ENCODE data around the gene FANCE.
"Not testable (repeated sequence)": the region's sequence is repeated elsewhere in the genome, so short reads cannot be mapped to it uniquely, and the experiment has no call there.

Gene FANCE

DNA sequence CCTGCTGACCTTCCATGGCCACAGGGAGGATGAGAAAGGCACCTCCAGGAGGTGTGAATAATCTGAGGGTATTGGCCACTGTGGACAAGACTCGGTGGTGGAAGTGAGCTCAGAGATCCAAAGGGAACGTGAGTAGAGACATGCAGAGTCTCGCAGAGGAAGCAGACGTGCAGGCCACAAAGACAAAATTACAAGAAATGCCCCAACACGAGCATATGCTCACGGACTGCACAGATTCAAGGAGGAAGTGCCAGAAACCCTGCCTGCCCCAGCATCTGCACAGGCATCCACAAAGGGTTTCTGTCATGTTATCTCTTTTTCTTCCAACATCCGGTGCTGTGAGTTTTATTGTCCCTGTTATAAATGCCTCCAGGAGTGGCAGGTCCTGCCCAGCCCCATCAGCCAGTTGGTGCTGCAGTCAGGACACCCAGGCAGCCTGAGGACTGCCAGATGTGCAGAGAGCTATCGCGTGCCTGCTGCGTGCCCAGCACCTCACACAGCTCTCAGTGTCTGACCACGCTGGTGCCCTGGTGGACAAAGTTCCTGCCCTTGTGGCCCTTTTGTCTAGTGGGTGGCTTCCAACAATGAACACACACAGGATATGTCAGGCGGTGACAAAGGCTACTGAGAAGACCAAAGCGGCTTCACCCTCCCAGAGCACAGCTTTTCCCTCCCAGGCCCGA, 34.0 kb upstream of the FANCE start:
- H3K27ac ChIP-seq (ENCODE audit: low read depth, low read length) = no peak overlapping the region
- no peak overlapping the region for H3K9ac ChIP-seq (ENCODE audit: low read length)
- H3K4me3 ChIP-seq (ENCODE audit: low read length) = no peak overlapping the region
- no peaks in the 10 kb centered on the region for H3K27me3 ChIP-seq (ENCODE audit: control insufficient read depth, insufficient read depth, low read length)
- H3K4me1 ChIP-seq (ENCODE audit: control insufficient read depth, insufficient read depth, low read length) = peaks cover 4% of the 10 kb centered on the region
- peaks cover 9% of the 10 kb centered on the region for H3K36me3 ChIP-seq (ENCODE audit: control insufficient read depth, insufficient read depth, low read length)

DNA sequence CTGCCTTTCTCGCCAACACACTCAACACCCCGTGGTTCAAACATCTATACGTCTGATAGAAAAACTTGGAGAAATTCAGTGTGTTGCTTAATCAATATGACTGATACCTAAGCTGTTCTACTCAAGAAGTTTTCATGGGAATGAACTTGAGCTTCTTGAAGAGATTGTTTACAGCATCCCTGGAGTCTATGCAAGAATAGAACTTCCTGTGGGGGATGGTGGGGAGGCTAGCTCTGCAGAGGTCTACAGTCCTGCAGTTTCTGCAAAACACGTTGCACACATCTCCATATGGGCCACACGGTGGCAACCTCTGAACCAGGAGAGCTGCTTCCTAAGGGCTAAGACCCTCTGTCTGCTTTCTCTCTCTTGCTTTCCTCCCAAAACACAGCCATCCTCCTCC, 32.7 kb upstream of the FANCE start:
- Histone ChIP-seq H3K27ac (ENCODE audit: low read depth, low read length) (no peak overlapping the region), H3K4me1 (ENCODE audit: control insufficient read depth, insufficient read depth, low read length) (peaks cover 4% of the 10 kb centered on the region), H3K36me3 (ENCODE audit: control insufficient read depth, insufficient read depth, low read length) (peaks cover 12% of the 10 kb centered on the region)

DNA sequence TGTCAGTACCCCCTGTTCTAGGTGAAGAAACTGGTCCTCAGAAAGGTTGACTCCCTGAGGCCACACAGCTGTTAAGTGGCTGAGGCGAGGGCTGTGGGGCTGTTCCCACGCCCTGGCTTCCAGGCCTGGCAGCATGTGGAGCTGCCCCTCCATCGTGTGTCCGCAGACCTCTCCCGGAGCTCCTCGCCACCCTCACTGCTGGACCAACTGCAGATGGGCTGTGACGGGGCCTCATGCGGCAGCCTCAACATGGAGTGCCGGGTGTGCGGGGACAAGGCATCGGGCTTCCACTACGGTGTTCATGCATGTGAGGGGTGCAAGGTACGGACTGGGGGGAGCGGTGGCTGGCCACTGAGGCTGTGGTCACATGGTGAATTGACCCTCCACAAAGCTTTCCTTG, 32.2 kb upstream of the FANCE start:
- H3K36me3 ChIP-seq (ENCODE audit: control insufficient read depth, insufficient read depth, low read length) = peaks cover 16% of the 10 kb centered on the region
- no peak overlapping the region for H3K27ac ChIP-seq (ENCODE audit: low read depth, low read length)
- H3K9ac ChIP-seq (ENCODE audit: low read length) = no peak overlapping the region
- peaks cover under 1% of the 10 kb centered on the region for H3K4me1 ChIP-seq (ENCODE audit: control insufficient read depth, insufficient read depth, low read length)
- no peak overlapping the region for H3K4me3 ChIP-seq (ENCODE audit: low read length)
- no peaks in the 10 kb centered on the region for H3K27me3 ChIP-seq (ENCODE audit: control insufficient read depth, insufficient read depth, low read length)

More for the DNA sequence above, 32.7 kb upstream of the FANCE start:
- H3K4me3 ChIP-seq (ENCODE audit: low read length) = no peak overlapping the region
- no peaks in the 10 kb centered on the region for H3K27me3 ChIP-seq (ENCODE audit: control insufficient read depth, insufficient read depth, low read length)
- no peak overlapping the region for H3K9ac ChIP-seq (ENCODE audit: low read length)

DNA sequence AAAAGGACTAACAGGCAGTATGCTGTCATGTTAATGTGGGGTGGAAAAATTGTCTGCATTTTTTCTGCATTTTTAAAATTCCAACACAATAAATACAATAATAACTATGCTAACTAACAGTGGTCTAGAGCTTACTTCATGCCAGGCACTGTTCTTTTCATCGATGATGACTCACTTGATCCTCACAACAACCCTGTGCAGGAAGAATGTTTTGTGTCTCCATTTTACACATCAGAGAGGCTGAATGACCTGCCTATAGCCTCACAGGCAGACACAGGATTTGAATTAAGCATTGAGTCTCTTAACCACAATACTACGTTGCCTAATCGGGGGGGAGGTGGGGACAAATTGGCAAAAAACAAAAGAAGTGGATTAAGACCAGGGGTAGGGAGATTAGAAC, 26.9 kb upstream of the FANCE start:
- H3K4me1 ChIP-seq (ENCODE audit: control insufficient read depth, insufficient read depth, low read length) = no peaks in the 10 kb centered on the region
- no peak overlapping the region for H3K4me3 ChIP-seq (ENCODE audit: low read length)
- no peak overlapping the region for H3K9ac ChIP-seq (ENCODE audit: low read length)
- H3K27me3 ChIP-seq (ENCODE audit: control insufficient read depth, insufficient read depth, low read length) = no peaks in the 10 kb centered on the region
- H3K27ac ChIP-seq (ENCODE audit: low read depth, low read length) = no peak overlapping the region
- H3K36me3 ChIP-seq (ENCODE audit: control insufficient read depth, insufficient read depth, low read length) = peaks cover 18% of the 10 kb centered on the region

DNA sequence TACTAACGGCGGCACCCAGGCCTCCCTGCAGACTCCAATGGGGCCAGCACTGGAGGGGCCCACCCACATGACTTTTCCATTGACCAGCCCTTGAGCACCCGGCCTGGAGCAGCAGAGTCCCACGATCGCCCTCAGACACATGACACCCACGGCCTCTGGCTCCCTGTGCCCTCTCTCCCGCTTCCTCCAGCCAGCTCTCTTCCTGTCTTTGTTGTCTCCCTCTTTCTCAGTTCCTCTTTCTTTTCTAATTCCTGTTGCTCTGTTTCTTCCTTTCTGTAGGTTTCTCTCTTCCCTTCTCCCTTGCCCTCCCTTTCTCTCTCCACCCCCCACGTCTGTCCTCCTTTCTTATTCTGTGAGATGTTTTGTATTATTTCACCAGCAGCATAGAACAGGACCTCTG, 26.1 kb upstream of the FANCE start:
- Histone ChIP-seq H3K27me3 (ENCODE audit: control insufficient read depth, insufficient read depth, low read length) (no peaks in the 10 kb centered on the region), H3K4me1 (ENCODE audit: control insufficient read depth, insufficient read depth, low read length) (no peaks in the 10 kb centered on the region), H3K4me3 (ENCODE audit: low read length) (no peak overlapping the region), H3K36me3 (ENCODE audit: control insufficient read depth, insufficient read depth, low read length) (peaks cover 17% of the 10 kb centered on the region), H3K9ac (ENCODE audit: low read length) (no peak overlapping the region), H3K27ac (ENCODE audit: low read depth, low read length) (no peak overlapping the region)

DNA sequence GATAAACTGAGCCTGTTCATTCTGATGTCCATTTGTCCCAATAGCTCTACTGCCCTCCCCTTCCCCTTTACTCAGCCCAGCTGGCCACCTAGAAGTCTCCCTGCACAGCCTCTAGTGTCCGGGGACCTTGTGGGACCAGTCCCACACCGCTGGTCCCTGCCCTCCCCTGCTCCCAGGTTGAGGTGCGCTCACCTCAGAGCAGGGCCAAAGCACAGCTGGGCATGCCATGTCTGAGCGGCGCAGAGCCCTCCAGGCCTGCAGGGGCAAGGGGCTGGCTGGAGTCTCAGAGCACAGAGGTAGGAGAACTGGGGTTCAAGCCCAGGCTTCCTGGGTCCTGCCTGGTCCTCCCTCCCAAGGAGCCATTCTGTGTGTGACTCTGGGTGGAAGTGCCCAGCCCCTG, 24.7 kb upstream of the FANCE start:
- Histone ChIP-seq H3K4me1 (ENCODE audit: control insufficient read depth, insufficient read depth, low read length) (no peaks in the 10 kb centered on the region), H3K9ac (ENCODE audit: low read length) (no peak overlapping the region), H3K4me3 (ENCODE audit: low read length) (no peak overlapping the region), H3K27me3 (ENCODE audit: control insufficient read depth, insufficient read depth, low read length) (no peaks in the 10 kb centered on the region), H3K36me3 (ENCODE audit: control insufficient read depth, insufficient read depth, low read length) (peaks cover 17% of the 10 kb centered on the region), H3K27ac (ENCODE audit: low read depth, low read length) (no peak overlapping the region)

DNA sequence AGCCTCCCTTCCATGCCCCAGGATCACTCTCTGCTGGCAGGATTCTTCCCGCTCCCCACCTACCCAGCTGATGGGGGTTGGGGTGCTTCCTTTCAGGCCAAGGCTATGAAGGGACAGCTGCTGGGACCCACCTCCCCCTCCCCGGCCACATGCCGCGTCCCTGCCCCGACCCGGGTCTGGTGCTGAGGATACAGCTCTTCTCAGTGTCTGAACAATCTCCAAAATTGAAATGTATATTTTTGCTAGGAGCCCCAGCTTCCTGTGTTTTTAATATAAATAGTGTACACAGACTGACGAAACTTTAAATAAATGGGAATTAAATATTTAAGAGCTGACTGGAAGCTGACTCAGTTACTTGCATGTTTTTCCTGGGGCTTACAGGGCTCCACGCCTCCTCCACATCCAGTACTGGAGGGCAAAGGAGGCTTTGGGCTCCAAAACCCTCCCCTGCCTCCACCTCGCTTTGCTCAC, 24.3 kb upstream of the FANCE start:
- no peak overlapping the region for H3K27ac ChIP-seq (ENCODE audit: low read depth, low read length)
- no peak overlapping the region for H3K4me3 ChIP-seq (ENCODE audit: low read length)
- H3K36me3 ChIP-seq (ENCODE audit: control insufficient read depth, insufficient read depth, low read length) = peaks cover 17% of the 10 kb centered on the region
- H3K9ac ChIP-seq (ENCODE audit: low read length) = no peak overlapping the region
- H3K27me3 ChIP-seq (ENCODE audit: control insufficient read depth, insufficient read depth, low read length) = no peaks in the 10 kb centered on the region
- H3K4me1 ChIP-seq (ENCODE audit: control insufficient read depth, insufficient read depth, low read length) = no peaks in the 10 kb centered on the region

DNA sequence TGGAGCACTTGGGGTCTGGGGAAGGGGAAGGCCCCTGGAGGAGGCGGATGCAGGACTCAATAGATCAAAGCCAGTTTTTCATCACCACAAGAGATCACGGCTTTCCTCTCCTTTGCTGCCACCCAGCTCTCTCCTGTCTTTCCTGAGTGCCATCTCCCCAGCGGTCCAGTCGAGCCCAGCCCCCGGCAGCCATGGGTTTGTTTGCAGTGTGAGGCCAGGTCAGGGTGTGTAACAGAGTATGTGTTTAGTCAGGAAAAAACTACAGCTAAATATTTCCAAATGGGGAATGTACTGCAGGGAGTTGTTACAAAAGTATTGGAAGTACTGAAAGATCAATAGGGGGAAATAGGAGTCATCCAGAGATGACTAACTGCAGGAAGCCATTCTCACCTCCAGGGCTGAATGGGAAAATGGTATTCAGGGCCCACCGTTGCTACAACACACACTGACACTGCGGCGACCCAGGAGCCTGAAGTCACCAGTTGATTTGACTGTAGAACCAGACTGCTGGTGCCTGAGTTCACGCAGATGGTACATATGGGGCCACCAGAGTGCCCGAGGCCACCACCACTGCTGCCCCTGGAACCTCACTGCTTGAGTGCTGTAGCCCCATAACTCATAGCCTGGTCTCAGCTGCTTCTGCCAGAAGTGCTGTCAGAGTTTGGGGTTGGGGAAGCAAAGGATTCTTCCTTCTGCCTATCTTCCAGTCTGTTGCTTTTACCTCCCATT, 23.6 kb upstream of the FANCE start:
- Histone ChIP-seq H3K4me3 (ENCODE audit: low read length) (no peak overlapping the region), H3K27me3 (ENCODE audit: control insufficient read depth, insufficient read depth, low read length) (no peaks in the 10 kb centered on the region), H3K4me1 (ENCODE audit: control insufficient read depth, insufficient read depth, low read length) (no peaks in the 10 kb centered on the region), H3K36me3 (ENCODE audit: control insufficient read depth, insufficient read depth, low read length) (peaks cover 17% of the 10 kb centered on the region), H3K27ac (ENCODE audit: low read depth, low read length) (no peak overlapping the region), H3K9ac (ENCODE audit: low read length) (no peak overlapping the region)

DNA sequence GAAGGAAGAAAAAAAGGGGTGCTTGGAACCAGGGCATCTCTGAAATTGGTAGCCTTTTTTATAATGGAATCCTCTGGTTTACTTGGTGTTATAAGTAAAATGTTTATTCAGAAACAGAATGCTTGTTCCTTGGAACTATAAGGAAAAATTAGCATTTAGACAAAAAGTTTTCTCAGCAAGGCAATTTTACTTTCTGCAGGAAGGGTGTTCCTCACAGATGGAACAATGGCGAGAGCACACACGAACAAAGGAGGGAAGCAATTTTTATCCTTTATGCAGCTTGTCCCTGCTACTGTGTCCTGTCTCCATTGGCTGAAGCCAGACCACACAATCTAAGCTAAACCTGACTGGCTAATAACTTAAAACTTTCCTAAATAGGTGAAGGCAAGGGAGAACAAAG, 22.7 kb upstream of the FANCE start:
- Histone ChIP-seq H3K4me1 (ENCODE audit: control insufficient read depth, insufficient read depth, low read length) (no peaks in the 10 kb centered on the region), H3K36me3 (ENCODE audit: control insufficient read depth, insufficient read depth, low read length) (peaks cover 12% of the 10 kb centered on the region), H3K27me3 (ENCODE audit: control insufficient read depth, insufficient read depth, low read length) (no peaks in the 10 kb centered on the region), H3K9ac (ENCODE audit: low read length) (no peak overlapping the region), H3K4me3 (ENCODE audit: low read length) (no peak overlapping the region), H3K27ac (ENCODE audit: low read depth, low read length) (no peak overlapping the region)

DNA sequence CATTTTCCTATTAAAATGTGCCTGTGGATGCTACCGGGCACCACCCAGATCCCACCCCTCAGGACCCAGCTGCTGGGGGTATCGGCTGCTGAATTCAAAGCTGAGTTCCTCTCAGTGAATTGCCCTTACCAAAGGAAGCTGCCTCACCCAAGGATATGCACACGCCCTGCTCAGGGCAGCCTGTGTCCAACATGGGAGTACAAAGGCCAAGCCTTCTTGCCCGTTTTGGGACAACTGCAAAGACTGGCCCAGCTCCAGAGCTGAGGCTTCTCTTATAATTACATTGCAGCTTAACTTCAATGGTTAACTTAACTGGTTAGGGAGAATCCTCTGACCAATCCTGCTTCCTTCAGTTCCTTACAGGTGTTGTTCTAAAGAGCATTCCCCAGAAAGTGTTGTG, 19.8 kb upstream of the FANCE start:
- H3K27me3 ChIP-seq (ENCODE audit: control insufficient read depth, insufficient read depth, low read length) = no peaks in the 10 kb centered on the region
- H3K27ac ChIP-seq (ENCODE audit: low read depth, low read length) = no peak overlapping the region
- H3K4me1 ChIP-seq (ENCODE audit: control insufficient read depth, insufficient read depth, low read length) = peaks cover 3% of the 10 kb centered on the region
- no peak overlapping the region for H3K9ac ChIP-seq (ENCODE audit: low read length)
- H3K4me3 ChIP-seq (ENCODE audit: low read length) = no peak overlapping the region
- H3K36me3 ChIP-seq (ENCODE audit: control insufficient read depth, insufficient read depth, low read length) = no peaks in the 10 kb centered on the region

DNA sequence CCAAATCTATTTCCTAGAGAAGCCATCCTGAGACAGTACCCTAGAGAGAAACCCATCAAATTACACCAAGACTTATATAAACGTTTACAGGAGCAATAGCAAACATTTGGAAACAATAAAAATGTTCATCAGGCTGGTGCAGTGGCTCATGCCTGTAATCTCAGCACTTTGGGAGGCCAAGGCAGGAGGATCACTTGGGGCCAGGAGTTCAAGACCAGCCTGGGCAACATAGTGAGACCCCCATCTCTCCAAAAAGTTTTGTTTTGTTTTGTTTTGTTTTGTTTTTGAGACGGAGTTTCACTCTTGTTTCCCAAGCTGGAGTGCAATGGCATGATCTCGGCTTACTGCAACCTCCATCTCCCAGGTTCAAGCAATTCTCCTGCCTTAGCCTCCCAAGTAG, 19.4 kb upstream of the FANCE start:
- H3K27me3 ChIP-seq (ENCODE audit: control insufficient read depth, insufficient read depth, low read length); H3K4me3 ChIP-seq (ENCODE audit: low read length); H3K9ac ChIP-seq (ENCODE audit: low read length); H3K27ac ChIP-seq (ENCODE audit: low read depth, low read length); H3K4me1 ChIP-seq (ENCODE audit: control insufficient read depth, insufficient read depth, low read length); H3K36me3 ChIP-seq (ENCODE audit: control insufficient read depth, insufficient read depth, low read length): not testable (repeated sequence)

DNA sequence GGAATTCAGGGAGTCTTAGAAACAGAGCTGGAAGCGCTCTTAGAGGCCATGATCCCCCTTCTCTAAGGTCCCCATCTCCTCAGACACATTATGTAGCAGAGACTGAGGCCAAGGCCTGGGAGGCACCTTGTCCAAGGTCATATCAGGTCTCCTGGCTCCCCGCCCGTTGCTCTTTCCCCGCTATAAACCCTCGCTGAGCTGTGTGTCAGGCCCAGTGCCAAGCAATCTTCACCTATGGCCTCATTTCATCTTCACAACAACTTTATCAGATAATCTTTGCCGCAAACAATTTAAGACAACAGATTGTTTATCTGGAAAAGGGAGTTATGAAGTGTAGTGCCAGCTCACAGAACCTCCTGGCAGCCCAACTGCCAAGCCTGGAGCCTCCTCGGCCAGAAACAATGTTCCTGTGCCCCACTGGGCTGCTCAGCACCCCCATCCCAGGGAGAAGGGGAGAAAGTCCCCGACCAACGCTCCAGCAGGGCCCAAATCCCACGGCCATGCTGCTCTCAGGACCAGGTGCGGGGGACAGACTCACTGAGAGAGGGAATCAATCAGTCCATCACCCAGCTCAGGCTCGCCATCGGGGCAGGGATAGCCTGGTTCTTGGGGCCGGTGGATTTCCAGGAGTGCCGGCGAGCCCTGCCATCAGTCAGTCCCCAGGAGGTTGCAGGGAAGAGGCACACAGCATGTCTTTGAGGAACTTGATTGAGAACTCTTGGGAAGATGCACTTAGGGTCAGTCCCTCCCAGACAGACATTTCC, 16.9 kb upstream of the FANCE start:
- no peak overlapping the region for H3K9ac ChIP-seq (ENCODE audit: low read length)
- H3K27me3 ChIP-seq (ENCODE audit: control insufficient read depth, insufficient read depth, low read length) = no peaks in the 10 kb centered on the region
- H3K4me3 ChIP-seq (ENCODE audit: low read length) = no peak overlapping the region
- H3K4me1 ChIP-seq (ENCODE audit: control insufficient read depth, insufficient read depth, low read length) = peaks cover 3% of the 10 kb centered on the region
- H3K36me3 ChIP-seq (ENCODE audit: control insufficient read depth, insufficient read depth, low read length) = no peaks in the 10 kb centered on the region
- no peak overlapping the region for H3K27ac ChIP-seq (ENCODE audit: low read depth, low read length)

Data from rectal smooth muscle tissue (tissue), 1 donor.